IPS DF 4.7 (cell line): ENCODE results near the gene MSI2.

Source experiments
- DNase-seq: peaks from one replicate; pipeline ENCODE4 v3.0.0-alpha.2; 2013; ENCODE audit warnings: low spot score; ENCODE audit errors: extremely low read depth

MSI2 gene

GRCh38 chr17:57408071-57408811 lies 151.9 kb downstream of the MSI2 start:
- no peak for DNase-seq

GRCh38 chr17:57410169-57410568 lies 153.8 kb downstream of the MSI2 start:
- DNase-seq: no peak

- no peak for DNase-seq
These were observed 156.3 kb downstream of the MSI2 start for GRCh38 chr17:57412520-57413096.

- no peak for DNase-seq
These were observed 157.7 kb downstream of the MSI2 start for GRCh38 chr17:57413848-57414651.

- DNase-seq: no peak
These were observed 159.5 kb downstream of the MSI2 start for GRCh38 chr17:57415751-57416207.

DNA sequence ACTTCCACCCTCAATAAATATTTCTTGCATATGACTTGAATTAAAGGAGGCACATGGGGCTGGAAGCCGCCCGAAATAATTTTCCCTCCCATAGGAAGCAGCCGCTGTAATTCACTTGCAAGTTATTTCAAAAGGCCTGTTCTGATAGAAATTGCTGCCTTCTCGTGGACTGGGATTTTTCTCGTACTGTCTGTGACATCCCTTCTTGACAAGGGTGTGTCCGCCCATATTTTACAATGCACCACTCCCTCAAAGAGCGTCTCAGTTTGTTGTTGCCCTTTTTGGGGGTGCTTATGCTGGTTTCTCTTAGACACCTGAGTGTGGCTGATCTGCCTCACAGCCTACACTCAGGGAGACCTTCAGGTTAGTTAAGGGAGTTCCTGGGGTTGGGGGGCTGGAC lies 160.0 kb downstream of the MSI2 start:
- no peak for DNase-seq

DNA sequence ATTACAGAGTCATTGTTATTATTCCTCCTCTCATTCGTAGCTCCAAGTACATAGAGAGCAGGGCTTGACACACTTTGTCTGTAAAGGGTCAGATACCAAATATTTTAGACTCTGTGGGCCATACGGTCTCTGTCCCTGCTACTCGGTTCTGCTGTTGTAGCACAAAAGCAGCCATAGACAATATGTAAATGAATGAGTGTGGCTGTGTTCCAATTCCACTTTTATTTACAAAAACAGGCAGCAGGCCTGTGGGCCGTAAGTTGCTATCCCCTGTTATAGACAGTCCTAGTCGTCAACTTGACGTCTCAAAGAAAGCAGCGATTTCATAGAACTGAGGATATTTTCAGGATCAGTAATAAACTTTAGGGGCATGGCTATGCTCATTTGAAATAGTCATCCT lies 161.6 kb downstream of the MSI2 start:
- DNase-seq: no peak

- DNase-seq: no peak
These were observed 162.3 kb downstream of the MSI2 start for GRCh38 chr17:57418463-57419246.

GRCh38 chr17:57419940-57420550 lies 163.7 kb downstream of the MSI2 start:
- DNase-seq: no peak

- no peak for DNase-seq
These were observed 164.7 kb downstream of the MSI2 start for GRCh38 chr17:57420734-57421717.

DNA sequence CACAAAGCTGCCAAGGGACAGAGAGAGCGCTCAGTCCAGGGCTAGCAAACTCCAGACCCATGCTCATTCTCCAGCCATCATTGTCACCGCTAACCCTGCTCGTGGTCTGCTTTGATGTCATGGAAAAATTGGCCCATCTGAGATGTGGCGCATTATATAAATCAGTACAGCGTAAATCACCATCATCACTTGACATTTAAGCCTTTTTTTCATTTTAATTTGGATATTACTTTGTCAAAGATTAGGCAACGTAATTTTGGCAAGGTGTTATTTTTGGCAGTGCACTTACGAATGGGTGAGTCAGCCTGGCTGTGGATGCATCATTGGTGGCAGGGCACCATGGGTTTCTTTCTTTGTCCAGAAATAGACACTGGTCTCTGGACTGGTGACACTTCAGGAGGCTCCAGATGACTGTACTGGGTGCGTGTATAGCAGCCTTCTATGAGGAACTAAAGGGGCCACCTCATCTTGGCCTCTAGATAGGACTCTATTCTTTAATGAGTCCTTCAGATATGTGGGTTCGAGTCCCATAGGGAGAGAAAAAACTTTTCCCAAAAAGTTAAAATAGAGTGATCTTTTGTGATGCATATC lies 166.3 kb downstream of the MSI2 start:
- no peak for DNase-seq

GRCh38 chr17:57423541-57423940 lies 167.2 kb downstream of the MSI2 start:
- no peak for DNase-seq

DNA sequence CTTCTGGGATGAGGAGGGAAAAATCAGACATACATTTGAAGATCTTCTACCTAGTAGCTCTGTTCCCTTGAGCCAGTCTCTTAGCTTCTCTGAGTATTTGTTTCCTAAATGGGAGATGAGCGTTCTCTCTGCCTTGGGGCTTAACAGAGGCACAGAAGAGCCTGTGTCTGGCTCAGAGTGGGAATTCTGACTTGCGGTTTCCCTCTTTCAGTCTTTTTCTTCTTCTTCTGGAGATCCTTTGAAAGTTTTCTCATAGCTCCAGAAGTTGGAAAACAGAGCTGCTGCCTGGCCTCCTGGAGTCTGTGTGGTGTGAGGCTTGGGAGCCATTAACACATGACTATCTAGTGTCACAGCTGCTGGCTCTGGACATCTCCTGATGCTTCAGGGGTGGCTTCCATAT lies 167.9 kb downstream of the MSI2 start:
- no peak for DNase-seq

DNA sequence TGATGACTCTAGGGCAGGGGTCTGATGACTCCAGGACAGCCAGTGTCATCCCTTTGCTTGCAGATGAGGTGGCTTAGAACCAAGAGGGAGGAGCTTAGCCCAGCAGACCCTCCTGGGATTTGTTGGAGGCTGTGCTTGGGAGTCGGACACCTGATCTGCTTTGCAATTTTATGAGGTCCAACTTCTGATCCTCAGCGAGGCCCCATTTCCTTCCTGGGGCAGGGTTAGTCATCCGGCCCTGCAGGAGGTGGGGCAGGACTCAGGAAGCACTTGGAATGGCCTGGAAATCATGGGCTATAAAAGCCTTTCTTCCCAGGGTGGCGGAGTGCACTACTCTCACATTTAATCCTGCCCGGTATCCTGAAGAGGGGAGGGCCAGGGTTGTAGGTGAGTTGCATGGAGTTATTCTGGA lies 168.5 kb downstream of the MSI2 start:
- no peak for DNase-seq

- no peak for DNase-seq
These were observed 169.1 kb downstream of the MSI2 start for GRCh38 chr17:57425431-57425830.

GRCh38 chr17:57425903-57426880 lies 169.9 kb downstream of the MSI2 start:
- no peak for DNase-seq

DNA sequence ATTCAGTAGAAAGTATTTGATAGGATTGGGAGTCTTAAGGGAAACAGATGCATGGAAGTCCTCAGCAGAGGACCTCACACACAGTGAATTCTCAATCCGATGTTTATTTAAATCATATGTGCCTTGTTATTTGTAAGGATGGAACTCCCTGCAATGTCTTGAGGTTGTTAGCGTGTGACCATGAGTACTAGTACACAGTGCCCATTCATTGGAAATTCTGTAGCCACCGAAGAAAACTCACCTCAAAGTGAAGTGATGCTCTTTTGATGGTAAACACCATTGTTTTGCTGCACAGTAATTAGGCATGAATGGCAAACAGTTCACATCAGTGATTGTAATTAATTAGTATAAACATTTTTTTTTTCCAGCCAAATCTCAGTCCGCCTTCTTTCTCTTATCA lies 173.6 kb downstream of the MSI2 start:
- DNase-seq: no peak

DNA sequence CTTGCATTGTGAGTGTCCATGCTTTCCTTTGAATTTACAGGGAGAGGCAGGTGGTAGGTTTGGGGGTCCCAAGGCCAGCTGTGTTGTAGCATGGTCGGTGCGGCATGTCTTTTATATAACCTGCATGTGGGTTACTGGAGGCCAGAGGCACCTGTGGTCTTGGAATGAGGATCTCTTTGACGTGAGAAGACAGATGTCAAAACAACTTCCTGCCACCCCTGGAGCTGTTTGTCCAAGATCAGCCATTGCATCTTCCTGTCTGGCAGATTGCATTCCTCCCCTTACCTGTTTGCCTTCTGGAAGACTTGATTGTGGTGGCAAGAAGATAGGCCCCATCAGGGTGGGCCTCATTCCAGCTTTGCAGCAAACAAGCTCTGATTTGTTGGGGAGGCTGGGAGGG lies 175.1 kb downstream of the MSI2 start:
- no peak for DNase-seq
